SU-DHL-6 (cell line): ENCODE results near the gene PPP2R2C.

Experiments used
- H2AFZ ChIP-seq: fragments of 200-600 bp; sonication (generic); 2 replicates; pipeline ENCODE4 v1.6.1; 2014; ENCODE audit warnings: low read depth, mild to moderate bottlenecking, moderate library complexity, mixed read lengths, antibody characterized with exemption, low read length; ENCODE audit not compliant: severe bottlenecking
- H3F3A ChIP-seq: fragments of 200-600 bp; shearing (Covaris generic); 2 replicates; pipeline ENCODE4 v1.6.0; 2016; ENCODE audit warnings: antibody characterized with exemption, mild to moderate bottlenecking; ENCODE audit not compliant: insufficient read depth
- H3K27ac ChIP-seq: fragments of 200-600 bp; sonication (generic); 2 replicates; pipeline ENCODE4 v1.5.1; 2016; ENCODE audit warnings: low read depth, mild to moderate bottlenecking, low read length, moderate library complexity, mixed read lengths
- H3K27me3 ChIP-seq: fragments of 200-600 bp; sonication (generic), shearing (Covaris generic); 2 replicates; pipeline ENCODE4 v1.6.0; 2014; ENCODE audit warnings: mild to moderate bottlenecking, low read length
- H3K36me3 ChIP-seq: fragments of 200-600 bp; sonication (generic); 2 replicates; pipeline ENCODE4 v1.6.1; 2014; ENCODE audit warnings: mild to moderate bottlenecking, low read length, mixed read lengths
- H3K4me2 ChIP-seq: fragments of 300-600, 200-600 bp; shearing (Covaris generic), sonication (generic); 2 replicates; pipeline ENCODE4 v1.6.0; 2014; ENCODE audit warnings: low read length, low read depth, mild to moderate bottlenecking; ENCODE audit not compliant: poor library complexity, severe bottlenecking
- H3K4me3 ChIP-seq: fragments of 200-600 bp; sonication (generic); 2 replicates; pipeline ENCODE4 v1.5.1; 2014; ENCODE audit warnings: antibody characterized with exemption, low read length, mild to moderate bottlenecking, mixed read lengths; ENCODE audit not compliant: insufficient read depth, poor library complexity, severe bottlenecking
- H3K79me2 ChIP-seq: fragments of 200-600 bp; sonication (generic); 2 replicates; pipeline ENCODE4 v1.6.1; 2014; ENCODE audit warnings: mild to moderate bottlenecking, low read length, moderate library complexity; ENCODE audit not compliant: insufficient read depth
- H3K9ac ChIP-seq: fragments of 200-600 bp; sonication (generic); 2 replicates; pipeline ENCODE4 v1.7.0; 2014; ENCODE audit warnings: mild to moderate bottlenecking, low read length
- H3K9me2 ChIP-seq: fragments of 200-600 bp; sonication (generic); replicated peaks from 2 replicates; pipeline ENCODE4 v1.6.1; 2014; ENCODE audit warnings: low read length; ENCODE audit not compliant: insufficient read depth
- H3K9me3 ChIP-seq: fragments of 200-600 bp; sonication (generic); 2 replicates; pipeline ENCODE4 v1.6.1; 2014; ENCODE audit warnings: low read length, mixed read lengths; ENCODE audit not compliant: insufficient read depth
- H4K20me1 ChIP-seq: fragments of 200-600 bp; sonication (generic); 2 replicates; pipeline ENCODE4 v1.6.1; 2014; ENCODE audit warnings: low read depth, mild to moderate bottlenecking, antibody characterized with exemption, low read length, moderate library complexity, mixed read lengths
- CTCF ChIP-seq: fragments of 200-600 bp; sonication (generic); IDR thresholded peaks from one replicate; pipeline ENCODE4 v1.5.1; 2017; ENCODE audit warnings: antibody characterized with exemption, mild to moderate bottlenecking, low read length, moderate library complexity; ENCODE audit not compliant: insufficient read depth, poor library complexity, severe bottlenecking
- EZH2phosphoT487 ChIP-seq: fragments of 200-600 bp; sonication (generic), shearing (Covaris generic); conservative IDR thresholded peaks from 2 replicates; pipeline ENCODE4 v1.6.1; 2018; ENCODE audit warnings: mild to moderate bottlenecking, antibody characterized with exemption, low read length, moderate library complexity, mixed read lengths

Gene PPP2R2C

GRCh38 chr4:6423575-6423974 lies 48.8 kb downstream of the PPP2R2C start:
- Histone ChIP-seq H3K27ac (no peak overlapping the region), H3K9me2 (no peaks in the 10 kb centered on the region), H3K4me2 (no peak overlapping the region), H4K20me1 (no peaks in the 10 kb centered on the region), H3F3A (no peaks in the 10 kb centered on the region), H3K9me3 (no peaks in the 10 kb centered on the region), H3K4me3 (no peak overlapping the region), H3K79me2 (no peaks in the 10 kb centered on the region), H2AFZ (no peak overlapping the region), H3K36me3 (no peaks in the 10 kb centered on the region), H3K9ac (no peak overlapping the region), H3K27me3 (no peaks in the 10 kb centered on the region)
- TF ChIP-seq CTCF (no peak), EZH2phosphoT487 (no peak)

- H3K9me3 ChIP-seq = no peaks in the 10 kb centered on the region
- TF ChIP-seq CTCF (no peak), EZH2phosphoT487 (no peak)
- H3F3A ChIP-seq = no peaks in the 10 kb centered on the region
- no peaks in the 10 kb centered on the region for H3K9me2 ChIP-seq
- H4K20me1 ChIP-seq = no peaks in the 10 kb centered on the region
- no peak overlapping the region for H3K4me2 ChIP-seq
- no peak overlapping the region for H3K27ac ChIP-seq
- H3K27me3 ChIP-seq = no peaks in the 10 kb centered on the region
- H3K79me2 ChIP-seq = no peaks in the 10 kb centered on the region
- H3K36me3 ChIP-seq = no peaks in the 10 kb centered on the region
- H2AFZ ChIP-seq = no peak overlapping the region
- no peak overlapping the region for H3K9ac ChIP-seq
- H3K4me3 ChIP-seq = no peak overlapping the region
Observed at GRCh38 chr4:6422866-6423265, 49.5 kb downstream of the PPP2R2C start.

GRCh38 chr4:6422105-6422504 lies 50.3 kb downstream of the PPP2R2C start:
- Histone ChIP-seq H3K9me3 (no peaks in the 10 kb centered on the region), H3F3A (no peaks in the 10 kb centered on the region), H3K36me3 (no peaks in the 10 kb centered on the region), H4K20me1 (no peaks in the 10 kb centered on the region), H3K4me2 (no peak overlapping the region), H2AFZ (no peak overlapping the region), H3K4me3 (no peak overlapping the region), H3K9me2 (no peaks in the 10 kb centered on the region), H3K79me2 (no peaks in the 10 kb centered on the region), H3K27me3 (no peaks in the 10 kb centered on the region), H3K27ac (no peak overlapping the region), H3K9ac (no peak overlapping the region)
- TF ChIP-seq EZH2phosphoT487 (no peak), CTCF (no peak)
